Measurements from ENCODE around the gene MT3. TPM values are rescaled to one million over a fixed set of nuclear protein-coding genes. Genes with fewer than 3 reads are reported as not detected.
A peak's percentile ranks its signal among the peaks of the same experiment; 100 is the strongest.

MT3 gene
- total and polyA plus RNA-seq, 9 of the 15 experiments (the other 6 are each of a cell fraction or from before 2014, with no cell fraction given), result not detected

DNA sequence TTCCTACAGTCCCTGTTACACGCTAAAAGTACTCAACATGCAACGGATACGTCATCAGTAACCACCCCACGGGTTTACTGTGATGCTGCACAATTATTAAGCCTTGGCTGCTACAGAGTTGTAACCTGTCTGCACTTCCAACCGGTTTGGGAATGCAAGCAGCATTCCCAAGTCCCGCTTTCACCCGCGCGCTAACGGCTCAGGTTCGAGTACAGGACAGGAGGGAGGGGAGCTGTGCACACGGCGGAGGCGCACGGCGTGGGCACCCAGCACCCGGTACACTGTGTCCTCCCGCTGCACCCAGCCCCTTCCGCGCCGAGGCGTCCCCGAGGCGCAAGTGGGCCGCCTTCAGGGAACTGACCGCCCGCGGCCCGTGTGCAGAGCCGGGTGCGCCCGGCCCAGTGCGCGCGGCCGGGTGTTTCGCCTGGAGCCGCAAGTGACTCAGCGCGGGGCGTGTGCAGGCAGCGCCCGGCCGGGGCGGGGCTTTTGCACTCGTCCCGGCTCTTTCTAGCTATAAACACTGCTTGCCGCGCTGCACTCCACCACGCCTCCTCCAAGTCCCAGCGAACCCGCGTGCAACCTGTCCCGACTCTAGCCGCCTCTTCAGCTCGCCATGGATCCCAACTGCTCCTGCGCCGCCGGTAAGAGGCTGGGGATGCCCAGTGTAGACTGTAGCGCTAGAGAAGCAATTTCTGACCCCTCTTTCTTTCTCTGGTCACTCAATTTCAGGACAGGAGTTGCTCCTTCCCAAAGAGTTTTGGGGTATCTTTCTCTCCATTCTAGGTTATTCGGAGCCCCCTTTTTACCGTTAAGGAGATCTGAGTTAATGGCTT, 18.9 kb downstream of the MT3 start, which contains the start of gene MT2A (continued):
- TF ChIP-seq, protein P1, sequence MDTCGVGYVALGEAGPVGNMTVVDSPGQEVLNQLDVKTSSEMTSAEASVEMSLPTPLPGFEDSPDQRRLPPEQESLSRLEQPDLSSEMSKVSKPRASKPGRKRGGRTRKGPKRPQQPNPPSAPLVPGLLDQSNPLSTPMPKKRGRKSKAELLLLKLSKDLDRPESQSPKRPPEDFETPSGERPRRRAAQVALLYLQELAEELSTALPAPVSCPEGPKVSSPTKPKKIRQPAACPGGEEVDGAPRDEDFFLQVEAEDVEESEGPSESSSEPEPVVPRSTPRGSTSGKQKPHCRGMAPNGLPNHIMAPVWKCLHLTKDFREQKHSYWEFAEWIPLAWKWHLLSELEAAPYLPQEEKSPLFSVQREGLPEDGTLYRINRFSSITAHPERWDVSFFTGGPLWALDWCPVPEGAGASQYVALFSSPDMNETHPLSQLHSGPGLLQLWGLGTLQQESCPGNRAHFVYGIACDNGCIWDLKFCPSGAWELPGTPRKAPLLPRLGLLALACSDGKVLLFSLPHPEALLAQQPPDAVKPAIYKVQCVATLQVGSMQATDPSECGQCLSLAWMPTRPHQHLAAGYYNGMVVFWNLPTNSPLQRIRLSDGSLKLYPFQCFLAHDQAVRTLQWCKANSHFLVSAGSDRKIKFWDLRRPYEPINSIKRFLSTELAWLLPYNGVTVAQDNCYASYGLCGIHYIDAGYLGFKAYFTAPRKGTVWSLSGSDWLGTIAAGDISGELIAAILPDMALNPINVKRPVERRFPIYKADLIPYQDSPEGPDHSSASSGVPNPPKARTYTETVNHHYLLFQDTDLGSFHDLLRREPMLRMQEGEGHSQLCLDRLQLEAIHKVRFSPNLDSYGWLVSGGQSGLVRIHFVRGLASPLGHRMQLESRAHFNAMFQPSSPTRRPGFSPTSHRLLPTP (IDR thresholded peaks at IDR 0.05; ENCODE audit: borderline replicate concordance, extremely low read depth, insufficient read length), result peak; percentile 32
- TF ChIP-seq THRAP3 (IDR thresholded peaks at IDR 0.05; ENCODE audit: borderline replicate concordance) (no peak), NCOA4 (IDR thresholded peaks at IDR 0.05; ENCODE audit: partially characterized antibody) (no peak), RAD21 (CRISPR knock-in tag; conservative IDR thresholded peaks at IDR 0.05 in 1 of 2, IDR thresholded peaks at IDR 0.05 in 1 of 2) (no peak), NR1H2 (CRISPR knock-in tag; IDR thresholded peaks at IDR 0.05) (no peak), XRCC4 (IDR thresholded peaks at IDR 0.05; ENCODE audit: extremely low read depth, insufficient read depth, insufficient read length) (no peak), FOXA3 (CRISPR knock-in tag; conservative IDR thresholded peaks at IDR 0.05 in 1 of 2, IDR thresholded peaks at IDR 0.05 in 1 of 2) (no peak), ZFP30 (CRISPR knock-in tag; IDR thresholded peaks at IDR 0.05; ENCODE audit: borderline replicate concordance) (no peak), TRIM28 (IDR thresholded peaks at IDR 0.05) (no peak), RHOXF2B (CRISPR knock-in tag; conservative IDR thresholded peaks at IDR 0.05) (no peak), SAP30 (IDR thresholded peaks at IDR 0.05; ENCODE audit: borderline replicate concordance, insufficient read depth, low read depth, low read length, poor library complexity, severe bottlenecking) (no peak), HDAC3 (IDR thresholded peaks at IDR 0.05; ENCODE audit: borderline replicate concordance, partially characterized antibody) (no peak), CBFA2T2 (conservative IDR thresholded peaks at IDR 0.05) (no peak), KLF1 (tag; IDR thresholded peaks at IDR 0.05) (no peak), KLF6 (CRISPR knock-in tag; IDR thresholded peaks at IDR 0.05; ENCODE audit: borderline replicate concordance) (no peak), ZKSCAN3 (CRISPR knock-in tag; IDR thresholded peaks at IDR 0.05) (no peak), RNF2 (IDR thresholded peaks at IDR 0.05) (no peak; the same call in 1 of the 2 replicates), CHD4 (IDR thresholded peaks at IDR 0.05; ENCODE audit: insufficient read depth, insufficient replicate concordance, low read depth, low read length, poor library complexity, severe bottlenecking) (no peak)
- TF ChIP-seq, protein P2, sequence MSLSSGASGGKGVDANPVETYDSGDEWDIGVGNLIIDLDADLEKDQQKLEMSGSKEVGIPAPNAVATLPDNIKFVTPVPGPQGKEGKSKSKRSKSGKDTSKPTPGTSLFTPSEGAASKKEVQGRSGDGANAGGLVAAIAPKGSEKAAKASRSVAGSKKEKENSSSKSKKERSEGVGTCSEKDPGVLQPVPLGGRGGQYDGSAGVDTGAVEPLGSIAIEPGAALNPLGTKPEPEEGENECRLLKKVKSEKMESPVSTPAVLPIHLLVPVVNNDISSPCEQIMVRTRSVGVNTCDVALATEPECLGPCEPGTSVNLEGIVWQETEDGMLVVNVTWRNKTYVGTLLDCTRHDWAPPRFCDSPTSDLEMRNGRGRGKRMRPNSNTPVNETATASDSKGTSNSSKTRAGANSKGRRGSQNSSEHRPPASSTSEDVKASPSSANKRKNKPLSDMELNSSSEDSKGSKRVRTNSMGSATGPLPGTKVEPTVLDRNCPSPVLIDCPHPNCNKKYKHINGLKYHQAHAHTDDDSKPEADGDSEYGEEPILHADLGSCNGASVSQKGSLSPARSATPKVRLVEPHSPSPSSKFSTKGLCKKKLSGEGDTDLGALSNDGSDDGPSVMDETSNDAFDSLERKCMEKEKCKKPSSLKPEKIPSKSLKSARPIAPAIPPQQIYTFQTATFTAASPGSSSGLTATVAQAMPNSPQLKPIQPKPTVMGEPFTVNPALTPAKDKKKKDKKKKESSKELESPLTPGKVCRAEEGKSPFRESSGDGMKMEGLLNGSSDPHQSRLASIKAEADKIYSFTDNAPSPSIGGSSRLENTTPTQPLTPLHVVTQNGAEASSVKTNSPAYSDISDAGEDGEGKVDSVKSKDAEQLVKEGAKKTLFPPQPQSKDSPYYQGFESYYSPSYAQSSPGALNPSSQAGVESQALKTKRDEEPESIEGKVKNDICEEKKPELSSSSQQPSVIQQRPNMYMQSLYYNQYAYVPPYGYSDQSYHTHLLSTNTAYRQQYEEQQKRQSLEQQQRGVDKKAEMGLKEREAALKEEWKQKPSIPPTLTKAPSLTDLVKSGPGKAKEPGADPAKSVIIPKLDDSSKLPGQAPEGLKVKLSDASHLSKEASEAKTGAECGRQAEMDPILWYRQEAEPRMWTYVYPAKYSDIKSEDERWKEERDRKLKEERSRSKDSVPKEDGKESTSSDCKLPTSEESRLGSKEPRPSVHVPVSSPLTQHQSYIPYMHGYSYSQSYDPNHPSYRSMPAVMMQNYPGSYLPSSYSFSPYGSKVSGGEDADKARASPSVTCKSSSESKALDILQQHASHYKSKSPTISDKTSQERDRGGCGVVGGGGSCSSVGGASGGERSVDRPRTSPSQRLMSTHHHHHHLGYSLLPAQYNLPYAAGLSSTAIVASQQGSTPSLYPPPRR (CRISPR knock-in tag; IDR thresholded peaks at IDR 0.05; ENCODE audit: borderline replicate concordance), result no peak
